Activated CD8-positive, alpha-beta T cell treated with anti-CD3 and anti-CD28 coated beads for 36 hours (primary cell): ENCODE data around the gene ADSS1. TPM values are rescaled to one million over a fixed set of nuclear protein-coding genes. Genes with fewer than 3 reads are reported as not detected.

Experiments used
- ATAC-seq: fragments of 200-7000 bp; cut with Tn5 transposase; one replicate; pipeline ENCODE4 v1.10.0; 2021; ENCODE audit warnings: mild to moderate bottlenecking, moderate library complexity
- CTCF ChIA-PET: fragments of 350-600 bp; sonication (Branson Sonifier 250); formaldehyde crosslinking; loops from one replicate; lab custom pipeline; 2021; ENCODE audit warnings: antibody characterized with exemption; lab: Charles Lee
- POLR2A ChIA-PET: fragments of 350-600 bp; sonication (Branson Sonifier 250); formaldehyde crosslinking; loops from one replicate; lab custom pipeline; 2021; ENCODE audit warnings: antibody characterized with exemption; lab: Charles Lee
- DNase-seq: peaks from one replicate; pipeline ENCODE4 v3.0.0-alpha.2; 2020
- H3K27ac Mint-ChIP-seq: one replicate; pipeline ENCODE4 v1.8.0; 2021; ENCODE audit warnings: mild to moderate bottlenecking, mixed read lengths
- H3K27me3 Mint-ChIP-seq: one replicate; pipeline ENCODE4 v1.8.0; 2021; ENCODE audit warnings: mixed read lengths
- H3K36me3 Mint-ChIP-seq: one replicate; pipeline ENCODE4 v1.8.0; 2021; ENCODE audit warnings: low read depth, mixed read lengths
- H3K4me1 Mint-ChIP-seq: one replicate; pipeline ENCODE4 v1.8.0; 2021; ENCODE audit warnings: low read depth, mixed read lengths
- H3K4me3 Mint-ChIP-seq: one replicate; pipeline ENCODE4 v1.8.0; 2021; ENCODE audit warnings: mild to moderate bottlenecking, moderate library complexity, mixed read lengths
- H3K9me3 Mint-ChIP-seq: one replicate; pipeline ENCODE4 v1.8.0; 2021; ENCODE audit warnings: mixed read lengths
- intact Hi-C: fragments of 100-400 bp; cut with micrococcal nuclease; formaldehyde crosslinking; loops from one replicate; pipeline ENCODE4 v1.10.0; 2022
- total RNA-seq, 2 experiments: library from RNA; stranded (reverse); gene quantifications; one replicate each; pipeline ENCODE4 v1.2.3, GENCODE V29; 2021
- TF ChIP-seq, protein P1 (sequence below): fragments of 200-600 bp; IDR thresholded peaks from one replicate; pipeline ENCODE4 v1.8.0; 2022; ENCODE audit warnings: antibody characterized with exemption, mild to moderate bottlenecking

Gene ADSS1
- total RNA-seq, 2 experiments from 2014 or later: 2.7 to 3.0 TPM

DNA sequence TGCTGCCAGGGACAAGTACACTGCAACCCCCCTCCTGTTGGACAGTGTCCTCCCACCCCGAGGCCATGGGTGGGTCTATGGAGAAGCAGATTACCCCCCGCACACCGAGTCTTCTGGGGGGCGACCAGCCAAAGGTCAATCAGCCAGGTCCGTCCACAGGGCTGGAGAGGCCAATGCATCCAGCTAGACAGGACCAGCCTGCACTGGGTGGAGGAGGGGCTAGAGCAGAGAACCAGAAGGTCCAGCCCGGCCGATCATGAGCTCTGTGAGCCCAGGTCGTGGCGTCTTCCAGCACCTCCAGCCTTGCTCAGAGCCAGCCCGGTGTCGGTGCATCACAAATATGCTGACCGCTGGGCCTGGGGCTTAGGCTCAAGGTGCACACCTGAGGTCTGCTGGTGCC, 8.2 kb upstream of the ADSS1 start:
- H3K4me1 Mint-ChIP-seq: no peaks in the 10 kb centered on the region
- DNase-seq (no peak), ATAC-seq (no peak)
- intact Hi-C loops: no loop called here
- no peak overlapping the region for H3K4me3 Mint-ChIP-seq
- H3K9me3 Mint-ChIP-seq: no peaks in the 10 kb centered on the region
- no peaks in the 10 kb centered on the region for H3K27me3 Mint-ChIP-seq
- H3K27ac Mint-ChIP-seq: no peak overlapping the region
- no peaks in the 10 kb centered on the region for H3K36me3 Mint-ChIP-seq
- ChIA-PET POLR2A (no interaction called here), CTCF (no interaction called here)
- TF ChIP-seq, protein P1, sequence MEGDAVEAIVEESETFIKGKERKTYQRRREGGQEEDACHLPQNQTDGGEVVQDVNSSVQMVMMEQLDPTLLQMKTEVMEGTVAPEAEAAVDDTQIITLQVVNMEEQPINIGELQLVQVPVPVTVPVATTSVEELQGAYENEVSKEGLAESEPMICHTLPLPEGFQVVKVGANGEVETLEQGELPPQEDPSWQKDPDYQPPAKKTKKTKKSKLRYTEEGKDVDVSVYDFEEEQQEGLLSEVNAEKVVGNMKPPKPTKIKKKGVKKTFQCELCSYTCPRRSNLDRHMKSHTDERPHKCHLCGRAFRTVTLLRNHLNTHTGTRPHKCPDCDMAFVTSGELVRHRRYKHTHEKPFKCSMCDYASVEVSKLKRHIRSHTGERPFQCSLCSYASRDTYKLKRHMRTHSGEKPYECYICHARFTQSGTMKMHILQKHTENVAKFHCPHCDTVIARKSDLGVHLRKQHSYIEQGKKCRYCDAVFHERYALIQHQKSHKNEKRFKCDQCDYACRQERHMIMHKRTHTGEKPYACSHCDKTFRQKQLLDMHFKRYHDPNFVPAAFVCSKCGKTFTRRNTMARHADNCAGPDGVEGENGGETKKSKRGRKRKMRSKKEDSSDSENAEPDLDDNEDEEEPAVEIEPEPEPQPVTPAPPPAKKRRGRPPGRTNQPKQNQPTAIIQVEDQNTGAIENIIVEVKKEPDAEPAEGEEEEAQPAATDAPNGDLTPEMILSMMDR: no peak

DNA sequence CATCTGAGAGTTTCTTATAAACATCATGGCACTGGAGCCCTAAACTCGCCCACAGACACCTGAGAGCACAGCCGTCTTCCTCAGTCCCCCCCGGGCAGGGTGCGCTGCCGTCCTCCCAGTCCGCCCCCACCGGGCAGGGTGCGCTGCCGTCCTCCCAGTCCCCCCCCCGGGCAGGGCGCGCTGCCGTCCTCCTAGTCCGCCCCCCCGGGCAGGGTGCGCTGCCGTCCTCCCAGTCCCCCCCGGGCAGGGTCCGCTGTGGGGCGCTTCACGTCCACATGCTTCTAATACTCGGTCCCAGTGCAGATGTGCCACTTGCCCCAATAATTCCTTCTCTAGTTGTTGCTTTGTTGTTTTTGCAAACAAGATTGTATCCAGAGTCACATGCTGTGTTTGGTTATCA, 6.9 kb upstream of the ADSS1 start:
- no peaks in the 10 kb centered on the region for H3K9me3 Mint-ChIP-seq
- no peak overlapping the region for H3K4me3 Mint-ChIP-seq
- POLR2A ChIA-PET: no interaction called here
- H3K27me3 Mint-ChIP-seq: no peaks in the 10 kb centered on the region
- no peak overlapping the region for H3K27ac Mint-ChIP-seq
- CTCF ChIA-PET: no interaction called here
- TF ChIP-seq, protein P1: no peak
- H3K4me1 Mint-ChIP-seq: no peaks in the 10 kb centered on the region
- ATAC-seq (no peak), DNase-seq (no peak)
- H3K36me3 Mint-ChIP-seq: no peaks in the 10 kb centered on the region
- intact Hi-C loops: no loop called here

DNA sequence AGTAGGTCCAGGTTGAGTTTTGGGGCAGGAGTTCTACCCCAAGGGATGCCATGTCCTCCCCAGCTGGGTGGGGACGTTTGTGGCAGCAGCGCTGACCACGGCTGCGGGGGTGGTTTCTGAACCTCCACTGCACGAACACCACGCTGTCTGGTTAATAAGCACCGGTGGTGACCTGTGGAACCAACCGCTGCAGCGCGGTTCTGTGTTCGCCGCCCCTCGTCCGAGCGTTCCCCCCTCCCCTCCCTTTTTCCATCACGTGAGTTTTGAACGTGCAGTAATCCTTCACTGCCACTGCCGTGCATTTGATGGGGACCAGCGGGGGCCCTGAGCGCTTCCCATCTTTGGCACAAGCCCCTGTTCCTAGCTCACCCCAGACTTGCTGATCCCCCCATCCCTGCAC, 6.4 kb upstream of the ADSS1 start:
- TF ChIP-seq, protein P1: no peak
- H3K27ac Mint-ChIP-seq: no peak overlapping the region
- H3K36me3 Mint-ChIP-seq: no peaks in the 10 kb centered on the region
- no peak for DNase-seq
- H3K9me3 Mint-ChIP-seq: no peaks in the 10 kb centered on the region
- no peaks in the 10 kb centered on the region for H3K27me3 Mint-ChIP-seq
- POLR2A ChIA-PET: interaction anchor here (0.8 kb wide), 1 partner anchor 9 kb away, joined by 3 read pairs; no protein-coding TSS in a partner anchor
- ATAC-seq: no peak
- intact Hi-C loops: no loop called here
- H3K4me1 Mint-ChIP-seq: no peaks in the 10 kb centered on the region
- no peak overlapping the region for H3K4me3 Mint-ChIP-seq
- CTCF ChIA-PET: no interaction called here

DNA sequence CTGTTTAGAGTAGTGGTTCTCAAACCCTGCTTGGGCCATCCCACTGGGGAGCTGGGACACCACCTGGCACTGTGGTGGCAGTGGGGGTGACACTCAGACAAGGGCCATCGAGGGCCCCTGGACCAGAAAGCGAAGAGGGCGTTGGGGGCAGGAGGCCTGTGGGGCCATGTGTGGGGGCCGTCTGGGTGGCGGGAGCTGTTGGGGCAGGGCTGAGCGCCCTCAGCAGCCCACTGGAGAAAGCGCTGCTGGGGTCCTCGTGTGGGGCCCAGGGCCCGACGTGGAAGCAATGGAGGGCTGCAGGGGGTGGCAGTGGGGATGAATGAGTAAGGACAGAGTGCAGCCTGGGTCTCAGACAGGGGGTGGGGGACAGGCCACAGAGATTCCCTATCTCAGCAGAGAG, 5.9 kb upstream of the ADSS1 start:
- Mint-ChIP-seq H3K9me3 (no peaks in the 10 kb centered on the region), H3K4me3 (no peak overlapping the region), H3K27me3 (no peaks in the 10 kb centered on the region), H3K36me3 (no peaks in the 10 kb centered on the region), H3K27ac (no peak overlapping the region), H3K4me1 (no peaks in the 10 kb centered on the region)
- ChIA-PET POLR2A (interaction anchor here (0.8 kb wide), 1 partner anchor 9 kb away, joined by 3 read pairs; no protein-coding TSS in a partner anchor), CTCF (no interaction called here)
- intact Hi-C loops: no loop called here
- TF ChIP-seq, protein P1: no peak
- DNase-seq (no peak), ATAC-seq (no peak)

DNA sequence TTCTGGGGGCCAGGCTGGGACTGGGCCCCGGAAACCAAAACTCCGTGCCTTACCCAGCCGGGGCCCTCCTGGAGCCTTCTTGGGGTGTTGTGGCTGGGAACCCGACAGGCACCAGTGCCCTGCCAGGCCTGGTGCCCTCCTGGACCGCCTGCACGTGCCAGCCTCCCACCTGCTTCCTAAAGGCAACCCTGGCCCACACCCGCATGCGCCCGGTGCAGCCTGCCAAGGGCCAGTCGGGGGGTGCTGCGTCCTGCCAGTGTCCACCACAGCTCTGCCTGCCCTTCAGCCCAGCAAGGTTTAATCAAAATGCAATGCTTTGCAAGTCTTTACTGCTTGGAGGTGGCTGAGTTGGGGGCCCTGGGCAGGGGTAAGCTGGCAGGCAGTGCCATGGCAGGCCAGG, 5.2 kb upstream of the ADSS1 start:
- H3K27ac Mint-ChIP-seq: no peak overlapping the region
- TF ChIP-seq, protein P1: no peak
- no peaks in the 10 kb centered on the region for H3K36me3 Mint-ChIP-seq

More for the DNA sequence above, 5.2 kb upstream of the ADSS1 start:
- DNase-seq (no peak), ATAC-seq (no peak)
- intact Hi-C loops: no loop called here
- H3K4me3 Mint-ChIP-seq: no peak overlapping the region
- H3K27me3 Mint-ChIP-seq: no peaks in the 10 kb centered on the region
- ChIA-PET CTCF (no interaction called here), POLR2A (no interaction called here)
- no peaks in the 10 kb centered on the region for H3K4me1 Mint-ChIP-seq
- H3K9me3 Mint-ChIP-seq: no peaks in the 10 kb centered on the region
